Smooth muscle cell (in vitro differentiated cells): ENCODE results near the gene MBNL2. TPM values are rescaled to one million over a fixed set of nuclear protein-coding genes. Genes with fewer than 3 reads are reported as not detected.

Source experiments
- DNase-seq: peaks from one replicate; lab custom pipeline; 2025; ENCODE audit not compliant: unreplicated experiment; lab: John Stamatoyannopoulos, UW
- H2AFZ ChIP-seq: fragments of 200-600 bp; sonication (generic); 2 replicates; pipeline ENCODE4 v1.6.0; 2016; ENCODE audit warnings: antibody characterized with exemption, low read depth, mild to moderate bottlenecking
- H3F3A ChIP-seq: fragments of 200-600 bp; sonication (generic); 2 replicates; pipeline ENCODE4 v1.6.0; 2017; ENCODE audit warnings: antibody characterized with exemption, low read depth
- H3K27ac ChIP-seq: fragments of 200-600 bp; sonication (generic); 2 replicates; pipeline ENCODE4 v1.5.1; 2016; ENCODE audit warnings: low read depth, mild to moderate bottlenecking
- H3K27me3 ChIP-seq: fragments of 200-600 bp; sonication (generic); 2 replicates; pipeline ENCODE4 v1.6.1; 2016; ENCODE audit warnings: low read depth, mild to moderate bottlenecking
- H3K36me3 ChIP-seq: fragments of 200-600 bp; sonication (generic); 2 replicates; pipeline ENCODE4 v1.5.1; 2016; ENCODE audit warnings: low read depth
- H3K4me1 ChIP-seq: fragments of 200-600 bp; sonication (generic); 2 replicates; pipeline ENCODE4 v1.5.1; 2016; ENCODE audit warnings: low read depth
- H3K4me2 ChIP-seq: fragments of 200-600 bp; sonication (generic); 2 replicates; pipeline ENCODE4 v1.6.0; 2016; ENCODE audit warnings: mild to moderate bottlenecking
- H3K4me3 ChIP-seq: fragments of 200-600 bp; sonication (generic); 2 replicates; pipeline ENCODE4 v1.5.1; 2016; ENCODE audit warnings: mild to moderate bottlenecking
- H3K79me2 ChIP-seq: fragments of 200-600 bp; sonication (generic); 2 replicates; pipeline ENCODE4 v1.6.0; 2016; ENCODE audit warnings: low read depth, mild to moderate bottlenecking
- H3K9ac ChIP-seq: fragments of 200-600 bp; sonication (generic); 2 replicates; pipeline ENCODE4 v1.6.0; 2016; ENCODE audit warnings: low read depth
- H3K9me3 ChIP-seq: fragments of 200-600 bp; sonication (generic); replicated peaks from 2 replicates; pipeline ENCODE4 v1.5.1; 2016; ENCODE audit warnings: low read depth
- H4K20me1 ChIP-seq: fragments of 200-600 bp; sonication (generic); 2 replicates; pipeline ENCODE4 v1.6.0; 2016; ENCODE audit warnings: low read depth
- WGBS: methylation state at CpG from one replicate; pipeline ENCODE4 v1.1.7; 2016; ENCODE audit warnings: low lambda C conversion rate; 5-methylcytosine and 5-hydroxymethylcytosine counted together
- polyA plus RNA-seq: library from polyadenylated mRNA; unstranded; fragments of >200 nt; fragmentation: Nextera tagmentation; extraction: Ambion mirVana; gene quantifications from 2 replicates; pipeline ENCODE4 v1.2.1, GENCODE V29; 2016
- total RNA-seq: library from RNA; depleted of rRNA; stranded (reverse); fragments of >200 nt; gene quantifications from 2 replicates; pipeline ENCODE4 v1.2.3, GENCODE V29; 2014
- TF ChIP-seq, protein P1 (sequence below): fragments of 200-600 bp; sonication (generic); IDR thresholded peaks from 2 replicates; pipeline ENCODE4 v1.5.1; 2017; ENCODE audit warnings: borderline replicate concordance, mild to moderate bottlenecking, antibody characterized with exemption; ENCODE audit not compliant: insufficient read depth, poor library complexity, severe bottlenecking

The MBNL2 gene
- total and polyA plus RNA-seq, 2 experiments from 2014 or later = 33.7 to 120 TPM

DNA sequence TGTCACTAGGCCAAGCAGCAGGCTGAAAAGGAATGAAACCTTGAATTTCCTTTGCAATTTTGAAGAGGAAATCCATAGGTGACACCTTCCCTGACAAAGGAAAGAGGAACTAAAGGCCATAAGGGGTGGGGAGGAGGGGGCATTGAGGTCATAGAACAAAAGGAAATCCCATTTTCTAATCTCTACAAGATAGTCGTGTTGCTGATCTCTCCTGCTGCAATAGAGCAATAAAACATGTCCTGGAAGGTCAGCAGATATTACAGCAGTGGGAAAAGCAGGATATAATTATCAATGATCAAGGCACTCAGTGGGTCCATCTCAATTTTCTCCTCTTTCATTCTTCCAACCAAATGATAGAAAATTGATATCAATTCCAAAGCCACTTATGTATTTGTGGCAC is 191.6 kb downstream of the MBNL2 start:
- Histone ChIP-seq H3K4me1 (no peaks in the 10 kb centered on the region), H4K20me1 (no peaks in the 10 kb centered on the region), H3K9ac (no peak overlapping the region), H3K4me3 (no peak overlapping the region), H3K27me3 (no peaks in the 10 kb centered on the region), H3K4me2 (no peak overlapping the region), H3K27ac (no peak overlapping the region), H3K36me3 (no peaks in the 10 kb centered on the region), H3F3A (no peaks in the 10 kb centered on the region), H3K9me3 (no peaks in the 10 kb centered on the region), H3K79me2 (no peaks in the 10 kb centered on the region), H2AFZ (no peak overlapping the region)
- no peak for DNase-seq
- TF ChIP-seq, protein P1, sequence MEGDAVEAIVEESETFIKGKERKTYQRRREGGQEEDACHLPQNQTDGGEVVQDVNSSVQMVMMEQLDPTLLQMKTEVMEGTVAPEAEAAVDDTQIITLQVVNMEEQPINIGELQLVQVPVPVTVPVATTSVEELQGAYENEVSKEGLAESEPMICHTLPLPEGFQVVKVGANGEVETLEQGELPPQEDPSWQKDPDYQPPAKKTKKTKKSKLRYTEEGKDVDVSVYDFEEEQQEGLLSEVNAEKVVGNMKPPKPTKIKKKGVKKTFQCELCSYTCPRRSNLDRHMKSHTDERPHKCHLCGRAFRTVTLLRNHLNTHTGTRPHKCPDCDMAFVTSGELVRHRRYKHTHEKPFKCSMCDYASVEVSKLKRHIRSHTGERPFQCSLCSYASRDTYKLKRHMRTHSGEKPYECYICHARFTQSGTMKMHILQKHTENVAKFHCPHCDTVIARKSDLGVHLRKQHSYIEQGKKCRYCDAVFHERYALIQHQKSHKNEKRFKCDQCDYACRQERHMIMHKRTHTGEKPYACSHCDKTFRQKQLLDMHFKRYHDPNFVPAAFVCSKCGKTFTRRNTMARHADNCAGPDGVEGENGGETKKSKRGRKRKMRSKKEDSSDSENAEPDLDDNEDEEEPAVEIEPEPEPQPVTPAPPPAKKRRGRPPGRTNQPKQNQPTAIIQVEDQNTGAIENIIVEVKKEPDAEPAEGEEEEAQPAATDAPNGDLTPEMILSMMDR = no peak
- WGBS = 25% methylated on average over 1 of the region's 1 CpG

DNA sequence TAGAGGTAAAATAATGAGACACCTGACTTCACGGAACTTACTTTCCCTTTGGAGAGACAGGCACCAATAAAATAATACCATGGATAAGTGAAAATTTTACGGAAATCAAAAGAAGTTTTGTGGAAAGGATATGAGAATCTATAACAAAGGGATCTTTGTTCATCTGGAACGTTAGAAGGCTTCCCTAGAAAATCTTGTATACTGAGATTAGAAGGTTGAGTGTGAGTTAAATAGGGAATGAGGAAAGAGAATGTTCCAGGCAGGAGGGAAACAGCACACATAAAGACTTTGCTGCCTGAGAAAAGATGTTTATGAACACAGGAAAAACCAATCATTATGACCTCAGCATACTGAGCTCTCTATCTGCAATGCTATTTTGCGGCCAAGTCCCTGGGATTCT is 192.3 kb downstream of the MBNL2 start:
- TF ChIP-seq, protein P1 = no peak
- Histone ChIP-seq H3K36me3 (no peaks in the 10 kb centered on the region), H3K4me1 (no peaks in the 10 kb centered on the region), H3K27ac (no peak overlapping the region), H3K9ac (no peak overlapping the region), H3K79me2 (no peaks in the 10 kb centered on the region), H3K27me3 (no peaks in the 10 kb centered on the region), H3K4me3 (no peak overlapping the region), H2AFZ (no peak overlapping the region), H3F3A (no peaks in the 10 kb centered on the region), H4K20me1 (no peaks in the 10 kb centered on the region), H3K9me3 (no peaks in the 10 kb centered on the region), H3K4me2 (no peak overlapping the region)
- WGBS = 69% methylated on average over 4 of the region's 4 CpGs
- DNase-seq = no peak

DNA sequence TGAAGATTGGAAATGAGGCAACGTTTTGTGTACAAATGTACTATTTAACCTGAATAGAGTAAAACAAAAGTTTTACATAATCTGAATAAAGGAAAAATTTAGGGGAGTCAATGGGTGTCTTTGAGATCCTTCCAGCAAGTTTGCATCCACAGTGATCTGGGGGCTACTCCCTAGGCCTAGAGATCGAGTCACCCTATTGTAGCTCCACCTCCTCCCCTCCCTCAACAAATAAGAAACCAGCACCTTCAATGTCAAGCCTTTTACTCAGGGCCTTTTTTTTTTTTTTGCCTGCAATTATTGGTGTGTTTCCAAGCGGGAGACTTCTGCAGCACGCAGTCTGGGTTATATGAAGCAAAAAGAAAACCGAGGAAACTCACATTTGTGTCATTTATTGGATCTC is 195.6 kb downstream of the MBNL2 start:
- H3K4me2 ChIP-seq = no peak overlapping the region
- no peak overlapping the region for H3K9ac ChIP-seq
- no peak for DNase-seq
- TF ChIP-seq, protein P1 = no peak
- H3K27me3 ChIP-seq = no peaks in the 10 kb centered on the region
- H3K79me2 ChIP-seq = no peaks in the 10 kb centered on the region
- no peak overlapping the region for H2AFZ ChIP-seq
- no peak overlapping the region for H3K27ac ChIP-seq
- H3K36me3 ChIP-seq = no peaks in the 10 kb centered on the region
- H3K9me3 ChIP-seq = no peaks in the 10 kb centered on the region
- no peaks in the 10 kb centered on the region for H4K20me1 ChIP-seq
- WGBS = 78% methylated on average over 5 of the region's 5 CpGs
- H3K4me3 ChIP-seq = no peak overlapping the region
- H3F3A ChIP-seq = no peaks in the 10 kb centered on the region
- H3K4me1 ChIP-seq = no peaks in the 10 kb centered on the region

DNA sequence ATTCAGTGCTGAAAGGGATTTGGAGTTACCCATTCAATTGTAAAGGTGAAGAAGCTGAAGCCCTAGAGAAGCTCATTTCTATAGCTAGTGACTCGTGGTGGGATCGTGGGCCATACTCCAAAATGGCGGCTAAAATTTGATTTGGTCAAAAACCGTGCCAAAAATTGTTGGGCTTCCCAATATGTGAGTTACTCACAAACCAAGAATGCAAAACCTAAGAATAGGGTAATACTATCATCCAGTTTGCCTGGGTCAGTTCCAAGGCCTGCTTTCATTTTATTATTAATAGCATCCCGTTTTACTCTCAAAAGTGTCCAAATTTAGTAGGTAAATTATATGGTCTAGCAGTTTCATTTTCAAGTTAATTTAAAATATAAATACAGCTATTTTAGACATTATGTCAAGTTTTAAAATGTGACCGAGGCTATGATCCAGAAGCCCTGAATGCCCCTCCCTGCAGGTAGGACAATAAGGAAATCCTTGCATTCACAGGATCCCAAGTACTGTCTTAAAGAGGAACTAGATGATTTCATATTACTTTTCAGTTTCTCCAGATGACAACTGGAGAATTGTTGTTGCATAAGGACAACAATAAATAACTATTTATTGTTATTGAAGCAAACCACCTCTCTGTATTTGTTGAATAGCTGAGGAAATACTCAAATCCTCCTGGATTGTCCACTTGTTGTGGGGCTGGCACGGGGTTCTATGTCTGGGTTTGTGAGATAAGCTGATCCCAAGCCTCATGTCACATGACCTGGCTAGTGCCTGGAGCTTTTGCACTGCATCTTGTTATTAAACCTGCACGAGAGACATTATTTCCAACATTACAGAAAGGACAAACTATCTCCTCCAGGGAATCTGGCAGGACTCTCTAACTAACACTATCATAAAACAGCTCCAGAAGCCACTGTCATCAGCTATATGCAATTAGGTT is 200.3 kb downstream of the MBNL2 start:
- Histone ChIP-seq H4K20me1 (no peaks in the 10 kb centered on the region), H2AFZ (no peak overlapping the region), H3F3A (no peaks in the 10 kb centered on the region), H3K4me2 (no peak overlapping the region), H3K27me3 (no peaks in the 10 kb centered on the region), H3K9ac (no peak overlapping the region), H3K9me3 (no peaks in the 10 kb centered on the region), H3K4me1 (no peaks in the 10 kb centered on the region), H3K36me3 (no peaks in the 10 kb centered on the region), H3K79me2 (no peaks in the 10 kb centered on the region), H3K27ac (no peak overlapping the region), H3K4me3 (no peak overlapping the region)
- 84% methylated on average over 8 of the region's 8 CpGs for WGBS
- DNase-seq = no peak
- TF ChIP-seq, protein P1 = no peak
